MCF 10A (cell line): Measurements from ENCODE around the gene PICALM. TPM values are rescaled to one million over a fixed set of nuclear protein-coding genes. Genes with fewer than 3 reads are reported as not detected.

ENCODE experiments used
- BruUV-seq: library from RNA; stranded (reverse); fragments of 400-500 nt; replicated peaks from 2 replicates; lab custom pipeline; 2021; lab: Mats Ljungman, UMichigan
- CTCF ChIA-PET: fragments of 300-600 bp; sonication (Branson Sonifier 250); formaldehyde crosslinking; extraction: SDS; loops from one replicate; lab custom pipeline; 2021; ENCODE audit warnings: antibody characterized with exemption, inconsistent platforms; lab: Yijun Ruan, JAX
- POLR2A ChIA-PET: fragments of 300-600, 350-650 bp; sonication (Branson Sonifier 250); formaldehyde crosslinking; extraction: SDS; loops from one replicate; lab custom pipeline; 2020; ENCODE audit warnings: antibody characterized with exemption, inconsistent platforms; lab: Yijun Ruan, JAX
- DNase-seq: peaks from one replicate; pipeline ENCODE4 v3.0.0-alpha.2; 2018; ENCODE audit not compliant: unreplicated experiment
- H3K27ac Mint-ChIP-seq: one replicate; pipeline ENCODE4 v1.8.0; 2022; ENCODE audit warnings: mild to moderate bottlenecking, low read depth, mixed read lengths; ENCODE audit not compliant: unreplicated experiment
- H3K27me3 Mint-ChIP-seq: one replicate; pipeline ENCODE4 v1.8.0; 2022; ENCODE audit warnings: mixed read lengths; ENCODE audit not compliant: insufficient read depth, unreplicated experiment
- H3K36me3 Mint-ChIP-seq: one replicate; pipeline ENCODE4 v1.8.0; 2022; ENCODE audit warnings: mild to moderate bottlenecking, moderate library complexity, mixed read lengths; ENCODE audit not compliant: insufficient read depth, unreplicated experiment
- H3K4me1 Mint-ChIP-seq: one replicate; pipeline ENCODE4 v1.8.0; 2022; ENCODE audit warnings: mixed read lengths; ENCODE audit not compliant: insufficient read depth, unreplicated experiment
- H3K4me3 Mint-ChIP-seq: one replicate; pipeline ENCODE4 v1.8.0; 2022; ENCODE audit warnings: mild to moderate bottlenecking, moderate library complexity, mixed read lengths; ENCODE audit not compliant: unreplicated experiment
- H3K9me3 Mint-ChIP-seq: one replicate; pipeline ENCODE4 v1.8.0; 2022; ENCODE audit warnings: mixed read lengths; ENCODE audit not compliant: unreplicated experiment
- CTCF ChIP-seq: fragments of 200-600 bp; IDR thresholded peaks from one replicate; pipeline ENCODE4 v1.8.0; 2022; ENCODE audit warnings: antibody characterized with exemption, mild to moderate bottlenecking; ENCODE audit not compliant: unreplicated experiment
- intact Hi-C: fragments of 100-400 bp; cut with micrococcal nuclease; formaldehyde crosslinking; loops from 2 replicates; pipeline ENCODE4 v1.14.1; 2022
- total RNA-seq: library from RNA; stranded (reverse); gene quantifications from 2 replicates; pipeline ENCODE4 v1.2.3, GENCODE V29; 2022

PICALM gene
- total RNA-seq, 1 experiment from 2014 or later: 137 TPM

GRCh38 chr11:86066657-86067008 lies 2.3 kb downstream of the PICALM start:
- H3K27ac Mint-ChIP-seq: peak overlapping the region; percentile 99
- BruUV-seq: no TSS peak
- H3K27me3 Mint-ChIP-seq: no peaks in the 10 kb centered on the region
- intact Hi-C loops: loop anchor here (1.0 to 2.0 kb wide), 2 partner anchors 24 to 127 kb away; no protein-coding TSS in a partner anchor
- peaks cover 27% of the 10 kb centered on the region for H3K4me1 Mint-ChIP-seq
- no peak for TF ChIP-seq CTCF
- H3K36me3 Mint-ChIP-seq: no peaks in the 10 kb centered on the region
- POLR2A ChIA-PET: interaction anchor here (0.6 to 6.5 kb wide), 15 partner anchors 15 to 438 kb away, joined by 3 to 61 read pairs (median 9); partner anchors contain the start of genes TMEM126A and TMEM126B
- peak overlapping the region; percentile 98 for H3K4me3 Mint-ChIP-seq
- CTCF ChIA-PET: interaction anchor here (1.3 to 2.1 kb wide), 4 partner anchors 19 to 127 kb away, joined by 3 to 17 read pairs (median 4); no protein-coding TSS in a partner anchor
- DNase-seq: no peak
- H3K9me3 Mint-ChIP-seq: no peaks in the 10 kb centered on the region

GRCh38 chr11:86066033-86066432 lies 2.9 kb downstream of the PICALM start:
- no TSS peak for BruUV-seq
- ChIA-PET POLR2A (interaction anchor here (0.6 to 6.5 kb wide), 14 partner anchors 15 to 438 kb away, joined by 3 to 57 read pairs (median 4); partner anchors contain the start of genes TMEM126A and TMEM126B), CTCF (interaction anchor here (1.2 to 1.5 kb wide), 4 partner anchors 18 to 117 kb away, joined by 3 to 6 read pairs (median 4); no protein-coding TSS in a partner anchor)
- intact Hi-C loops: loop anchor here (2.0 kb wide), 1 partner anchor 23 kb away; no protein-coding TSS in a partner anchor
- TF ChIP-seq CTCF: no peak
- Mint-ChIP-seq H3K9me3 (no peaks in the 10 kb centered on the region), H3K36me3 (no peaks in the 10 kb centered on the region), H3K27ac (peak overlapping the region; percentile 99), H3K4me1 (peaks cover 33% of the 10 kb centered on the region), H3K4me3 (peak overlapping the region; percentile 98), H3K27me3 (no peaks in the 10 kb centered on the region)
- DNase-seq: no peak

- Mint-ChIP-seq H3K4me3 (peak overlapping the region; percentile 49), H3K4me1 (peaks cover 33% of the 10 kb centered on the region), H3K27ac (peak overlapping the region; percentile 83), H3K36me3 (no peaks in the 10 kb centered on the region), H3K27me3 (no peaks in the 10 kb centered on the region), H3K9me3 (no peaks in the 10 kb centered on the region)
- DNase-seq: peak; percentile 67
- CTCF ChIA-PET: interaction anchor here (0.8 to 1.5 kb wide), 2 partner anchors 34 to 98 kb away, joined by 3 to 4 read pairs; no protein-coding TSS in a partner anchor
- POLR2A ChIA-PET: interaction anchor here (0.6 to 3.0 kb wide), 4 partner anchors 16 to 148 kb away, joined by 3 to 16 read pairs (median 4); no protein-coding TSS in a partner anchor
- intact Hi-C loops: no loop called here
- BruUV-seq: no TSS peak
- TF ChIP-seq CTCF: no peak
These were observed 4.6 kb downstream of the PICALM start for GRCh38 chr11:86064220-86064803.

GRCh38 chr11:86063536-86063935 lies 5.3 kb downstream of the PICALM start:
- intact Hi-C loops: no loop called here
- Mint-ChIP-seq H3K27ac (peak overlapping the region; percentile 83), H3K36me3 (no peaks in the 10 kb centered on the region), H3K4me1 (peaks cover 35% of the 10 kb centered on the region), H3K9me3 (no peaks in the 10 kb centered on the region), H3K27me3 (no peaks in the 10 kb centered on the region), H3K4me3 (peak overlapping the region; percentile 49)
- no TSS peak for BruUV-seq
- ChIA-PET CTCF (no interaction called here), POLR2A (interaction anchor here (3.0 kb wide), 1 partner anchor 98 kb away, joined by 16 read pairs; no protein-coding TSS in a partner anchor)
- DNase-seq: peak; percentile 51
- TF ChIP-seq CTCF: no peak
